ENCODE results near the gene NRDC.
"Not testable (repeated sequence)": the region's sequence is repeated elsewhere in the genome, so short reads cannot be mapped to it uniquely, and the experiment has no call there.

The NRDC gene

DNA sequence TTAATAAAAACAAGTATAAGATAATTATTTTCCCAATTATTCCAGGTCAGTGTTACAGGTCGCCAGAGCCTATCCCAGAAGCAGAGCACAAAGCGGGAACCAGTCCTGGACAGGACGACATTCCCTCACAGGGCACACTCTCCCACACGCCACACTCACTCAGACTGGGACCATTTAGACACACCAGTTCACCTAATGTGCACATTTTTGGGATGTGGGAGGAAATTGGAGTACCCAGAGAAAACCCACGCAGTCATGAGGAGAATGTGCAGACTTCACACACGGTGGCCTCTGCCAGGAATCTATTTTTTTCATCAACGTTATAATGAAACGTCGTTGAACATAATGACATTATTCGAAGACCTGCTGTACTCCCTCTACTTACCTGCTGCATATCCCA lies 20.5 kb upstream of the NRDC start:
- Histone ChIP-seq H3K4me3 (ENCODE audit: low read length) (no peak overlapping the region), H3K4me1 (ENCODE audit: low read length) (no peaks in the 10 kb centered on the region), H3K9me2 (replicated peaks; ENCODE audit: insufficient read depth, low read length) (no peaks in the 10 kb centered on the region), H2AFZ (ENCODE audit: low read length) (no peak overlapping the region), H3K79me2 (ENCODE audit: low read length) (no peaks in the 10 kb centered on the region), H4K20me1 (ENCODE audit: insufficient read depth, low read length) (no peaks in the 10 kb centered on the region), H3K27ac (ENCODE audit: low read length) (no peak overlapping the region), H3K9me3 (replicated peaks; ENCODE audit: insufficient read depth, low read length) (no peaks in the 10 kb centered on the region), H3K4me2 (ENCODE audit: low read depth, low read length) (no peak overlapping the region), H3K36me3 (replicated peaks; ENCODE audit: insufficient read depth, low read length) (no peaks in the 10 kb centered on the region), H3K27me3 (replicated peaks; ENCODE audit: insufficient read depth, low read length) (no peaks in the 10 kb centered on the region), H3F3A (ENCODE audit: insufficient read depth, low read length) (no peaks in the 10 kb centered on the region), H3K9ac (ENCODE audit: low read length) (no peak overlapping the region)
- TF ChIP-seq CTCF (IDR thresholded peaks at IDR 0.05; ENCODE audit: low read length), result no peak
- TF ChIP-seq EZH2 (optimal IDR thresholded peaks at IDR 0.05; ENCODE audit: low read depth, low read length), result no peak
- TF ChIP-seq EZH2phosphoT487 (IDR thresholded peaks at IDR 0.05; ENCODE audit: low read length), result no peak
- DNase-seq, result no peak

DNA sequence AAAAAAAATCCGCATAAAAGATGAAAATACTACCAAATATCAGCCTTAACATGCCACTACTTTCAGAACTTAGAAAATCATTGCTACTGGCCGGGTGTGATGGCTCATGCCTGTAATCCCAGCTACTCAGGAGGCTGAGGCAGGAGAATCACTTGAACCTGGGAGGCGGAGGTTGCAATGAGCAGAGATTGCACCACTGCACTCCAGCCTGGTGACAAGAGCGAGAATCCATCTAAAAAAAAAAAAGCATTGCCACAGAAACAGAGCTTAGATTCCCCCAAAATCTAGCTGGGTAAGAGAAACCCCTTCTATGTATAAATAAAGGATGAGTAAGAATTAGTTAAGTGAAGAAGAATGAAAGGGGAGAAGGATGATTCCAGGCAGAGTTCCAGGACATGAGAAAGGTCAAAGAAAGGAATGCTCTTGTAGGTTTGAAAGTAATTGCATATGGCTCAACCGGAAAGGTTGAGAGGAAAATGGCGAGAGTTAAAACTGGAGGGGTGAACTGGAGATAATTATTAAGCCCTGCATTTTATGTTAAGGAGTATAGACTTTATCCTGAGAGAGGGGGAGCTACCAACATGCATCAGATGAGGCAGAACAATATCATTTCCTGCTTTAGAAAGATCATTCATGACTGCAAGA lies 19.7 kb upstream of the NRDC start:
- Histone ChIP-seq H3K4me3 (ENCODE audit: low read length) (no peak overlapping the region), H3K4me1 (ENCODE audit: low read length) (no peaks in the 10 kb centered on the region), H3F3A (ENCODE audit: insufficient read depth, low read length) (no peaks in the 10 kb centered on the region), H3K4me2 (ENCODE audit: low read depth, low read length) (no peak overlapping the region), H3K27me3 (replicated peaks; ENCODE audit: insufficient read depth, low read length) (no peaks in the 10 kb centered on the region), H4K20me1 (ENCODE audit: insufficient read depth, low read length) (no peaks in the 10 kb centered on the region), H3K27ac (ENCODE audit: low read length) (no peak overlapping the region), H3K9ac (ENCODE audit: low read length) (no peak overlapping the region), H3K9me2 (replicated peaks; ENCODE audit: insufficient read depth, low read length) (no peaks in the 10 kb centered on the region), H2AFZ (ENCODE audit: low read length) (no peak overlapping the region), H3K36me3 (replicated peaks; ENCODE audit: insufficient read depth, low read length) (no peaks in the 10 kb centered on the region), H3K9me3 (replicated peaks; ENCODE audit: insufficient read depth, low read length) (no peaks in the 10 kb centered on the region), H3K79me2 (ENCODE audit: low read length) (no peaks in the 10 kb centered on the region)
- no peak for TF ChIP-seq EZH2 (optimal IDR thresholded peaks at IDR 0.05; ENCODE audit: low read depth, low read length)
- no peak for TF ChIP-seq CTCF (IDR thresholded peaks at IDR 0.05; ENCODE audit: low read length)
- no peak for TF ChIP-seq EZH2phosphoT487 (IDR thresholded peaks at IDR 0.05; ENCODE audit: low read length)
- DNase-seq, result no peak

DNA sequence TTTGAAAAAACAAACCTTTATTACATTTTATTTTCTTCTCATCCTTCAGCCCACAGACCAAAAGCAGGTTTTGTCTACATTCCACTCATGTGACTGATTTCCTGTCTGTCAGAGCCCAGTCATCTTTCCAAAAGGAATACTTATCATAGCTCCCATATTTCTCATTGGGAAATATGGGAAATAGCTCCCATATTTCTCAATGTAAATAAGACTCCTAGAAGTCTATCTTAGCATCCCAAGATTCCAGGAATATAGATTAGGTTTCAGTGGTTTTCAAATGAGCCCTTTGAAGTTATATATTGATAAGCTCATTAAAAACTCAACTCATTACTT lies 19.1 kb upstream of the NRDC start:
- no peak for DNase-seq
- H3K4me1 ChIP-seq (ENCODE audit: low read length), result no peaks in the 10 kb centered on the region
- TF ChIP-seq EZH2 (optimal IDR thresholded peaks at IDR 0.05; ENCODE audit: low read depth, low read length) (no peak), EZH2phosphoT487 (IDR thresholded peaks at IDR 0.05; ENCODE audit: low read length) (no peak), CTCF (IDR thresholded peaks at IDR 0.05; ENCODE audit: low read length) (no peak)

GRCh38 chr1:51894748-51895147 lies 16.2 kb upstream of the NRDC start:
- DNase-seq; H3K79me2 ChIP-seq (ENCODE audit: low read length); H2AFZ ChIP-seq (ENCODE audit: low read length); H3K27ac ChIP-seq (ENCODE audit: low read length); H3K9ac ChIP-seq (ENCODE audit: low read length); H3K4me1 ChIP-seq (ENCODE audit: low read length); H3K4me2 ChIP-seq (ENCODE audit: low read depth, low read length); H3K27me3 ChIP-seq (replicated peaks; ENCODE audit: insufficient read depth, low read length); H3K9me3 ChIP-seq (replicated peaks; ENCODE audit: insufficient read depth, low read length); H3K36me3 ChIP-seq (replicated peaks; ENCODE audit: insufficient read depth, low read length); H3K9me2 ChIP-seq (replicated peaks; ENCODE audit: insufficient read depth, low read length); H3F3A ChIP-seq (ENCODE audit: insufficient read depth, low read length); H4K20me1 ChIP-seq (ENCODE audit: insufficient read depth, low read length); H3K4me3 ChIP-seq (ENCODE audit: low read length): not testable (repeated sequence)

More for the DNA sequence above, 19.1 kb upstream of the NRDC start:
- H3K9me3 ChIP-seq (replicated peaks; ENCODE audit: insufficient read depth, low read length), result no peaks in the 10 kb centered on the region
- H3K36me3 ChIP-seq (replicated peaks; ENCODE audit: insufficient read depth, low read length), result no peaks in the 10 kb centered on the region
- no peak overlapping the region for H3K4me3 ChIP-seq (ENCODE audit: low read length)
- H2AFZ ChIP-seq (ENCODE audit: low read length), result no peak overlapping the region
- H3K27me3 ChIP-seq (replicated peaks; ENCODE audit: insufficient read depth, low read length), result no peaks in the 10 kb centered on the region
- no peaks in the 10 kb centered on the region for H4K20me1 ChIP-seq (ENCODE audit: insufficient read depth, low read length)
- H3F3A ChIP-seq (ENCODE audit: insufficient read depth, low read length), result no peaks in the 10 kb centered on the region
- H3K4me2 ChIP-seq (ENCODE audit: low read depth, low read length), result no peak overlapping the region
- no peaks in the 10 kb centered on the region for H3K9me2 ChIP-seq (replicated peaks; ENCODE audit: insufficient read depth, low read length)
- H3K27ac ChIP-seq (ENCODE audit: low read length), result no peak overlapping the region
- H3K79me2 ChIP-seq (ENCODE audit: low read length), result no peaks in the 10 kb centered on the region
- H3K9ac ChIP-seq (ENCODE audit: low read length), result no peak overlapping the region
